GM21381 (cell line): Measurements from ENCODE around the gene SNAPC4.

Experiments
- ATAC-seq: cut with Tn5 transposase; IDR thresholded peaks from one replicate; pipeline ENCODE4 v1.9.1; 2021; ENCODE audit warnings: mild to moderate bottlenecking, moderate library complexity; ENCODE audit not compliant: unreplicated experiment

The SNAPC4 gene

GRCh38 chr9:136373300-136374182 is 26.4 kb downstream of the SNAPC4 start, which contains the start of gene CARD9:
Gene CARD9 (minus strand): TSS chr9:136373669. CDS start chr9:136372078, 1,591 bp downstream.
- no peak for ATAC-seq

GRCh38 chr9:136372561-136373299 is 27.2 kb downstream of the SNAPC4 start:
- no peak for ATAC-seq

GRCh38 chr9:136372006-136372405 is 28.0 kb downstream of the SNAPC4 start:
- no peak for ATAC-seq

- ATAC-seq: no peak
Observed at GRCh38 chr9:136371533-136371880, 28.5 kb downstream of the SNAPC4 start.

GRCh38 chr9:136370687-136371532 is 29.1 kb downstream of the SNAPC4 start:
- no peak for ATAC-seq

GRCh38 chr9:136370037-136370436 is 29.9 kb downstream of the SNAPC4 start:
- ATAC-seq: no peak

- ATAC-seq: no peak
Observed at GRCh38 chr9:136368190-136368589, 31.8 kb downstream of the SNAPC4 start.

- ATAC-seq: no peak
Observed at GRCh38 chr9:136367296-136368145, 32.4 kb downstream of the SNAPC4 start.

- ATAC-seq: no peak
Observed at GRCh38 chr9:136366826-136367225, 33.1 kb downstream of the SNAPC4 start.

GRCh38 chr9:136365775-136366222 is 34.2 kb downstream of the SNAPC4 start:
- no peak for ATAC-seq

GRCh38 chr9:136364942-136365774 is 34.8 kb downstream of the SNAPC4 start:
- ATAC-seq: no peak

GRCh38 chr9:136363949-136364748 is 35.8 kb downstream of the SNAPC4 start:
- ATAC-seq: no peak

GRCh38 chr9:136363106-136363948 is 36.6 kb downstream of the SNAPC4 start, which contains the start of gene DNLZ:
Gene DNLZ (minus strand): TSS chr9:136363744. CDS start chr9:136363714, 30 bp downstream.
- peak; percentile 72 for ATAC-seq

- no peak for ATAC-seq
Observed at GRCh38 chr9:136362450-136362784, 37.6 kb downstream of the SNAPC4 start.

- ATAC-seq: no peak
Observed at GRCh38 chr9:136361754-136362449, 38.1 kb downstream of the SNAPC4 start.

- ATAC-seq: no peak
Observed at GRCh38 chr9:136361047-136361753, 38.8 kb downstream of the SNAPC4 start.
